ENCODE data around the gene SFMBT1.

DNA sequence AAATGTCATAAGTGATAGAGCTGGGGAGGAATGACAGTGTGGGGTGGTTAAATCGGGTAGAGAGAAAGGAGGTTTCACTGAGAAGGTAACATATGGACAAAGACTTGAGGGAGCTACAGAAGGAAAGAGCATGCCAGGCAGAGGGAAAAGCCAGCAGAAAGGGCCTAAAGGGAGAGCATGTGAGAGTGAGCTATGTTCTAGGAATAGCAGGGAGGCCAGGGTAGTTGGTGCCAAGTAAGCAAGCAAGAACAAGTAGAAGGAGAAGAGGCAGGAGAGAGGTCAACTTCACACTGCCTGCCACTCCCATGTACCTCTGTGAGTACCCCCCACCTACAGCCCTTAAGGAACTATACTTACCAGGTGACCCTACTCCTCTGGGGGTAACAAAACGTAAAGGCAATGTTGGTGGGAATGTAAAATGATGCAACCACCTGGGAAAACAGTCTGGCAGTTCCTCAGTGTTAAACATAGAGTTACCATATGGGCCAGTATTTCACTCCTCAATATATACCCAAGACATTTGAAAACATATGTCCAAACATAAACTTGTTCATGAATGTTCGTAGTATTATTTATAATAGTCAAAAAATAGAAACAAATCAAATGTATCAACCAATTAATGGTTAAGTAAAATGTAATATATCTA lies 67.6 kb downstream of the SFMBT1 start:
- TF ChIP-seq, protein P1, sequence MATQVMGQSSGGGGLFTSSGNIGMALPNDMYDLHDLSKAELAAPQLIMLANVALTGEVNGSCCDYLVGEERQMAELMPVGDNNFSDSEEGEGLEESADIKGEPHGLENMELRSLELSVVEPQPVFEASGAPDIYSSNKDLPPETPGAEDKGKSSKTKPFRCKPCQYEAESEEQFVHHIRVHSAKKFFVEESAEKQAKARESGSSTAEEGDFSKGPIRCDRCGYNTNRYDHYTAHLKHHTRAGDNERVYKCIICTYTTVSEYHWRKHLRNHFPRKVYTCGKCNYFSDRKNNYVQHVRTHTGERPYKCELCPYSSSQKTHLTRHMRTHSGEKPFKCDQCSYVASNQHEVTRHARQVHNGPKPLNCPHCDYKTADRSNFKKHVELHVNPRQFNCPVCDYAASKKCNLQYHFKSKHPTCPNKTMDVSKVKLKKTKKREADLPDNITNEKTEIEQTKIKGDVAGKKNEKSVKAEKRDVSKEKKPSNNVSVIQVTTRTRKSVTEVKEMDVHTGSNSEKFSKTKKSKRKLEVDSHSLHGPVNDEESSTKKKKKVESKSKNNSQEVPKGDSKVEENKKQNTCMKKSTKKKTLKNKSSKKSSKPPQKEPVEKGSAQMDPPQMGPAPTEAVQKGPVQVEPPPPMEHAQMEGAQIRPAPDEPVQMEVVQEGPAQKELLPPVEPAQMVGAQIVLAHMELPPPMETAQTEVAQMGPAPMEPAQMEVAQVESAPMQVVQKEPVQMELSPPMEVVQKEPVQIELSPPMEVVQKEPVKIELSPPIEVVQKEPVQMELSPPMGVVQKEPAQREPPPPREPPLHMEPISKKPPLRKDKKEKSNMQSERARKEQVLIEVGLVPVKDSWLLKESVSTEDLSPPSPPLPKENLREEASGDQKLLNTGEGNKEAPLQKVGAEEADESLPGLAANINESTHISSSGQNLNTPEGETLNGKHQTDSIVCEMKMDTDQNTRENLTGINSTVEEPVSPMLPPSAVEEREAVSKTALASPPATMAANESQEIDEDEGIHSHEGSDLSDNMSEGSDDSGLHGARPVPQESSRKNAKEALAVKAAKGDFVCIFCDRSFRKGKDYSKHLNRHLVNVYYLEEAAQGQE (IDR thresholded peaks at IDR 0.05) = no peak
- TF ChIP-seq, protein P2, sequence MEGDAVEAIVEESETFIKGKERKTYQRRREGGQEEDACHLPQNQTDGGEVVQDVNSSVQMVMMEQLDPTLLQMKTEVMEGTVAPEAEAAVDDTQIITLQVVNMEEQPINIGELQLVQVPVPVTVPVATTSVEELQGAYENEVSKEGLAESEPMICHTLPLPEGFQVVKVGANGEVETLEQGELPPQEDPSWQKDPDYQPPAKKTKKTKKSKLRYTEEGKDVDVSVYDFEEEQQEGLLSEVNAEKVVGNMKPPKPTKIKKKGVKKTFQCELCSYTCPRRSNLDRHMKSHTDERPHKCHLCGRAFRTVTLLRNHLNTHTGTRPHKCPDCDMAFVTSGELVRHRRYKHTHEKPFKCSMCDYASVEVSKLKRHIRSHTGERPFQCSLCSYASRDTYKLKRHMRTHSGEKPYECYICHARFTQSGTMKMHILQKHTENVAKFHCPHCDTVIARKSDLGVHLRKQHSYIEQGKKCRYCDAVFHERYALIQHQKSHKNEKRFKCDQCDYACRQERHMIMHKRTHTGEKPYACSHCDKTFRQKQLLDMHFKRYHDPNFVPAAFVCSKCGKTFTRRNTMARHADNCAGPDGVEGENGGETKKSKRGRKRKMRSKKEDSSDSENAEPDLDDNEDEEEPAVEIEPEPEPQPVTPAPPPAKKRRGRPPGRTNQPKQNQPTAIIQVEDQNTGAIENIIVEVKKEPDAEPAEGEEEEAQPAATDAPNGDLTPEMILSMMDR (IDR thresholded peaks at IDR 0.05) = no peak
- TF ChIP-seq RAD21 (conservative IDR thresholded peaks at IDR 0.05 in 1 of 2, IDR thresholded peaks at IDR 0.05 in 1 of 2) = no peak
- TF ChIP-seq, protein P3, sequence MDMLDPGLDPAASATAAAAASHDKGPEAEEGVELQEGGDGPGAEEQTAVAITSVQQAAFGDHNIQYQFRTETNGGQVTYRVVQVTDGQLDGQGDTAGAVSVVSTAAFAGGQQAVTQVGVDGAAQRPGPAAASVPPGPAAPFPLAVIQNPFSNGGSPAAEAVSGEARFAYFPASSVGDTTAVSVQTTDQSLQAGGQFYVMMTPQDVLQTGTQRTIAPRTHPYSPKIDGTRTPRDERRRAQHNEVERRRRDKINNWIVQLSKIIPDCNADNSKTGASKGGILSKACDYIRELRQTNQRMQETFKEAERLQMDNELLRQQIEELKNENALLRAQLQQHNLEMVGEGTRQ (IDR thresholded peaks at IDR 0.05) = no peak
- TF ChIP-seq, protein P4, sequence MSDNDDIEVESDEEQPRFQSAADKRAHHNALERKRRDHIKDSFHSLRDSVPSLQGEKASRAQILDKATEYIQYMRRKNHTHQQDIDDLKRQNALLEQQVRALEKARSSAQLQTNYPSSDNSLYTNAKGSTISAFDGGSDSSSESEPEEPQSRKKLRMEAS (IDR thresholded peaks at IDR 0.05) = no peak
- TF ChIP-seq CHD4 (IDR thresholded peaks at IDR 0.05; ENCODE audit: borderline replicate concordance) = no peak
- no peak for TF ChIP-seq ESRRA (IDR thresholded peaks at IDR 0.05; ENCODE audit: borderline replicate concordance, low read length)
- TF ChIP-seq ZNF302 (CRISPR knock-in tag; IDR thresholded peaks at IDR 0.05) = no peak
- TF ChIP-seq ZFP36 (IDR thresholded peaks at IDR 0.05; ENCODE audit: borderline replicate concordance, partially characterized antibody) = no peak
